Upper lobe of right lung (tissue), 1 donor: Measurements from ENCODE around the gene MMP12. TPM values are rescaled to one million over a fixed set of nuclear protein-coding genes. Genes with fewer than 3 reads are reported as not detected.

Experiments used
- ATAC-seq: fragments of 200-7000 bp; cut with Tn5 transposase; one replicate; pipeline ENCODE4 v1.9.1; 2020; ENCODE audit warnings: mild to moderate bottlenecking, moderate library complexity
- DNase-seq: peaks from one replicate; pipeline ENCODE4 v3.0.0-alpha.2; 2020
- H3K27ac ChIP-seq: fragments of 200-600 bp; one replicate; pipeline ENCODE4 v1.8.0; 2022
- H3K27me3 ChIP-seq: fragments of 200-600 bp; one replicate; pipeline ENCODE4 v1.8.0; 2022; ENCODE audit warnings: mild to moderate bottlenecking
- H3K36me3 ChIP-seq: fragments of 200-600 bp; one replicate; pipeline ENCODE4 v1.8.0; 2022
- H3K4me1 ChIP-seq: fragments of 200-600 bp; one replicate; pipeline ENCODE4 v1.8.0; 2022
- H3K4me3 ChIP-seq: fragments of 200-600 bp; one replicate; pipeline ENCODE4 v1.8.0; 2022; ENCODE audit warnings: mild to moderate bottlenecking
- H3K9me3 ChIP-seq: fragments of 200-600 bp; one replicate; pipeline ENCODE4 v1.8.0; 2022
- CTCF ChIP-seq: fragments of 200-600 bp; IDR thresholded peaks from one replicate; pipeline ENCODE4 v1.8.0; 2022; ENCODE audit warnings: antibody characterized with exemption
- intact Hi-C: fragments of 100-400 bp; cut with DNase I; formaldehyde crosslinking; loops from one replicate; pipeline ENCODE4 v1.11.0; 2022
- total RNA-seq: library from RNA; stranded (reverse); fragmentation: NEBNext Ultra II Directional; extraction: Animal tissue kit (Norgen Biotek cat#: 25700); gene quantifications from one replicate; pipeline ENCODE4 v1.2.1, GENCODE V29; 2021
- donor health status: DM: no; HTN: yes; CAD: no; lungs with severe emphysema.

MMP12 gene
- total RNA-seq, 1 donor from 2014 or later, result 0.75 TPM

- no peak for ATAC-seq
- no peak for DNase-seq
- TF ChIP-seq CTCF, result no peak
Observed at GRCh38 chr11:102868339-102868738, 6.4 kb downstream of the MMP12 start.

GRCh38 chr11:102864724-102865123 is 10.1 kb downstream of the MMP12 start:
- H3K4me1 ChIP-seq, result no peaks in the 10 kb centered on the region
- H3K27me3 ChIP-seq, result no peaks in the 10 kb centered on the region
- intact Hi-C loops, result no loop called here
- no peak for ATAC-seq
- H3K36me3 ChIP-seq, result no peaks in the 10 kb centered on the region
- no peak for DNase-seq
- H3K27ac ChIP-seq, result no peak overlapping the region
- H3K4me3 ChIP-seq, result no peak overlapping the region
- H3K9me3 ChIP-seq, result no peaks in the 10 kb centered on the region
- no peak for TF ChIP-seq CTCF

More at GRCh38 chr11:102868339-102868738, 6.4 kb downstream of the MMP12 start:
- Histone ChIP-seq H3K4me3 (no peak overlapping the region), H3K27me3 (no peaks in the 10 kb centered on the region), H3K4me1 (no peaks in the 10 kb centered on the region), H3K36me3 (no peaks in the 10 kb centered on the region), H3K27ac (no peak overlapping the region), H3K9me3 (no peaks in the 10 kb centered on the region)
- intact Hi-C loops, result no loop called here

- Histone ChIP-seq H3K27me3 (no peaks in the 10 kb centered on the region), H3K4me3 (no peak overlapping the region), H3K4me1 (no peaks in the 10 kb centered on the region), H3K36me3 (no peaks in the 10 kb centered on the region), H3K9me3 (no peaks in the 10 kb centered on the region), H3K27ac (no peak overlapping the region)
- no peak for TF ChIP-seq CTCF
- intact Hi-C loops, result no loop called here
- ATAC-seq (no peak), DNase-seq (no peak)
Observed at GRCh38 chr11:102853956-102854355, 20.8 kb downstream of the MMP12 start.

GRCh38 chr11:102853055-102853454 is 21.7 kb downstream of the MMP12 start:
- Histone ChIP-seq H3K27ac (no peak overlapping the region), H3K9me3 (no peaks in the 10 kb centered on the region), H3K4me3 (no peak overlapping the region), H3K27me3 (no peaks in the 10 kb centered on the region), H3K36me3 (no peaks in the 10 kb centered on the region), H3K4me1 (no peaks in the 10 kb centered on the region)
- TF ChIP-seq CTCF, result no peak
- intact Hi-C loops, result no loop called here
- DNase-seq (no peak), ATAC-seq (no peak)

GRCh38 chr11:102850973-102851745 is 23.6 kb downstream of the MMP12 start:
- no peaks in the 10 kb centered on the region for H3K4me1 ChIP-seq
- TF ChIP-seq CTCF, result no peak
- DNase-seq (no peak), ATAC-seq (no peak)
- H3K27ac ChIP-seq, result no peak overlapping the region
- no peaks in the 10 kb centered on the region for H3K27me3 ChIP-seq
- intact Hi-C loops, result no loop called here
- H3K36me3 ChIP-seq, result no peaks in the 10 kb centered on the region
- no peak overlapping the region for H3K4me3 ChIP-seq
- H3K9me3 ChIP-seq, result no peaks in the 10 kb centered on the region
